ENCODE data around the gene DPEP1. TPM values are rescaled to one million over a fixed set of nuclear protein-coding genes. Genes with fewer than 3 reads are reported as not detected.

DPEP1 gene
- total RNA-seq, 1 donor from 2014 or later = not detected

- intact Hi-C loops (cut with DNase I) = no loop called here
- Histone ChIP-seq H3K36me3 (no peaks in the 10 kb centered on the region), H3K4me1 (no peaks in the 10 kb centered on the region), H3K27ac (no peak overlapping the region), H3K4me3 (no peak overlapping the region), H3K27me3 (no peaks in the 10 kb centered on the region), H3K9me3 (no peaks in the 10 kb centered on the region)
- TF ChIP-seq CTCF (IDR thresholded peaks at IDR 0.05) = no peak
- no peak for DNase-seq (ENCODE audit: low spot score in 2 of 2)
Measured at GRCh38 chr16:89621136-89621697, 7.8 kb downstream of the DPEP1 start.

- intact Hi-C loops (cut with DNase I) = no loop called here
- no peaks in the 10 kb centered on the region for H3K27me3 ChIP-seq
Measured at GRCh38 chr16:89621698-89622409, 8.4 kb downstream of the DPEP1 start.

GRCh38 chr16:89623511-89624261, 10.2 kb downstream of the DPEP1 start:
- TF ChIP-seq CTCF (IDR thresholded peaks at IDR 0.05) = no peak
- intact Hi-C loops (cut with DNase I) = no loop called here

More at GRCh38 chr16:89621698-89622409, 8.4 kb downstream of the DPEP1 start:
- H3K27ac ChIP-seq = no peak overlapping the region
- no peaks in the 10 kb centered on the region for H3K36me3 ChIP-seq
- DNase-seq (ENCODE audit: low spot score in 2 of 2) = no peak
- TF ChIP-seq CTCF (IDR thresholded peaks at IDR 0.05) = no peak
- H3K9me3 ChIP-seq = no peaks in the 10 kb centered on the region
- H3K4me1 ChIP-seq = no peaks in the 10 kb centered on the region
- H3K4me3 ChIP-seq = no peak overlapping the region

GRCh38 chr16:89624777-89625761, 11.6 kb downstream of the DPEP1 start:
- Histone ChIP-seq H3K4me1 (no peaks in the 10 kb centered on the region), H3K36me3 (no peaks in the 10 kb centered on the region), H3K27me3 (no peaks in the 10 kb centered on the region), H3K4me3 (no peak overlapping the region), H3K27ac (no peak overlapping the region), H3K9me3 (no peaks in the 10 kb centered on the region)
- TF ChIP-seq CTCF (IDR thresholded peaks at IDR 0.05) = no peak
- DNase-seq (ENCODE audit: low spot score in 2 of 2) = no peak
- intact Hi-C loops (cut with DNase I) = no loop called here

More at GRCh38 chr16:89623511-89624261, 10.2 kb downstream of the DPEP1 start:
- H3K4me3 ChIP-seq = no peak overlapping the region
- H3K4me1 ChIP-seq = no peaks in the 10 kb centered on the region
- no peaks in the 10 kb centered on the region for H3K27me3 ChIP-seq
- H3K27ac ChIP-seq = no peak overlapping the region
- no peaks in the 10 kb centered on the region for H3K9me3 ChIP-seq
- no peak for DNase-seq (ENCODE audit: low spot score in 2 of 2)
- no peaks in the 10 kb centered on the region for H3K36me3 ChIP-seq
